ENCODE results near the gene ATP1A2.

Gene ATP1A2

DNA sequence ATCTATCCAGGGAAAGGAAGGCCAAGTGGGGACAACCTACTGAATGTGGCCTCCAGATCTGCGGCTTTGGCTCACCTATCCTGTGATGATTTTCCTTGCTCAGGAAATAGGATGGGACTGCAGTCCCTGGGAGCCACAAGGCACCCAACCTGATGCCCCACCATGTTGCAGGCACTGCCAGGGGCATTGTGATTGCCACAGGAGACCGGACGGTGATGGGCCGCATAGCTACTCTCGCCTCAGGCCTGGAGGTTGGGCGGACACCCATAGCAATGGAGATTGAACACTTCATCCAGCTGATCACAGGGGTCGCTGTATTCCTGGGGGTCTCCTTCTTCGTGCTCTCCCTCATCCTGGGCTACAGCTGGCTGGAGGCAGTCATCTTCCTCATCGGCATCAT, 11.8 kb downstream of the ATP1A2 start:
- DNase-seq = no peak

DNA sequence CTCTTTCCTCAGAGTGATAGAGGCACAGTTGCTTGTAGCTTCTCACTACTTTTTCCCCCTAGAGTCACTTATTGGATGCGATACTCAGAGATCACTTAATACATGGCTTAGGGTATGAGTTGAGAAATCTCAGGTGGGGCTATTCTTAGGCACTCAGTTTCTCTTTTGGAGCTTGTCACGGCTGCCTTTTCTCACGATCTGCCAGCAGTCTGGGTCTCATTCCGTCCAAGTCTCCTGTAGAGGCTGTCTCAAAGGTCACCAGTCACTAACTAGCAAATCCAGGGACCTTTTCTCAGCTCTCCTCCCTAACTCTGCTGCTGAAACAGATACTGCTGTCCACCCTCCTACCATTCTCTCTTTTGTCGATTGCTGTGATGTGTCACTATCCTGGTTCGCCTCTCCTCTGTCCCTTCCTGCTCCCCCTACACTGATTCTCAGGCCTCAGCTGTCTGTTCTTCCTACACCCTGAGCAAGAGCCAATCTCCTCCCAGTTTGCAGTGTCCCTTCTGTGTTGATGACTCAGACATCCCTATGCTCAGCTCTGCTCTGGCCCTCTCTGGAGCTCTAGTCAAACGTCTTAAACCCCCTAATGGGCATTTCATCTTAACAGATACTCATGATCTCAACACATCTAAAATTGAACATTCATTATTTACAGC, 12.4 kb downstream of the ATP1A2 start:
- no peak for DNase-seq

DNA sequence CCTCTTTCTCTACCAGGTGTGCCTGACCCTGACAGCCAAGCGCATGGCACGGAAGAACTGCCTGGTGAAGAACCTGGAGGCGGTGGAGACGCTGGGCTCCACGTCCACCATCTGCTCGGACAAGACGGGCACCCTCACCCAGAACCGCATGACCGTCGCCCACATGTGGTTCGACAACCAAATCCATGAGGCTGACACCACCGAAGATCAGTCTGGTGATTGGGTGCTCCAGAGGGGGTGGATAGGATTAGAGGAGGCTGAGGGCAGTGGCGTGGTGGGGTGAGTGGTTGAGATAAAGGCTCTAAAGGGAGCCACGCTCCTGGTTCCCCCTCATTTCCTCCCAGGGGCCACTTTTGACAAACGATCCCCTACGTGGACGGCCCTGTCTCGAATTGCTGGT, 13.1 kb downstream of the ATP1A2 start:
- no peak for DNase-seq

DNA sequence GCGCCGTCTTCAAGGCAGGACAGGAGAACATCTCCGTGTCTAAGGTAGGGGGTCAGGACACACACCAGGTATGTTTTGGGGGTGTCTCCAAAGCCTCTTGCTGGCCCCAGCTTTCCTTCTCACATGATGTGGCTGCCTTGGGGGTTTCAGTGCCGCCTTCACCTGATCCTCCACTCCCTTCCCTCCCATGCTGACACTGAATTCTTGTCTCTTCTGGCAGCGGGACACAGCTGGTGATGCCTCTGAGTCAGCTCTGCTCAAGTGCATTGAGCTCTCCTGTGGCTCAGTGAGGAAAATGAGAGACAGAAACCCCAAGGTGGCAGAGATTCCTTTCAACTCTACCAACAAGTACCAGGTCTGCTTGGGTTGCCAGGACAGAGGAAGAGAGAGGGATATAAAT, 13.5 kb downstream of the ATP1A2 start:
- no peak for DNase-seq

DNA sequence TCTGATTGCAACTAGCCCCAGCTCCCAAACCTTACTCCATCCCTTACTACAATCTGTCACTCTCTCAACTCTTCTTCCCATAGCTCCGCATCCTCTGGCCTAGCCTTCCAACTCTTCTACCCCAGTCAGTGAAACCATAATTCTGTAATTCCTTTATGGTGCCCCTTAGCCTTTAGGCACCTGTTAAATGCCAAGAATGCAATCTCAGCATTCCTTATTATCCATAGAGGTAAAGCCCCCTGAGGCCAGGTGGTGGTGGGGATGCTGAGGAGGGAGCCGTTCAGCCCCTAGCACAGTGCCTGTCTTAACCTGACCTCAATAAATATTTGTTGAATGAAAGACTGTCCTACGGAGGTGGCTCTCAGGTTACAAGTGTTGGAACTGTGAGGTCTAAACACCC, 14.0 kb downstream of the ATP1A2 start:
- DNase-seq = no peak

DNA sequence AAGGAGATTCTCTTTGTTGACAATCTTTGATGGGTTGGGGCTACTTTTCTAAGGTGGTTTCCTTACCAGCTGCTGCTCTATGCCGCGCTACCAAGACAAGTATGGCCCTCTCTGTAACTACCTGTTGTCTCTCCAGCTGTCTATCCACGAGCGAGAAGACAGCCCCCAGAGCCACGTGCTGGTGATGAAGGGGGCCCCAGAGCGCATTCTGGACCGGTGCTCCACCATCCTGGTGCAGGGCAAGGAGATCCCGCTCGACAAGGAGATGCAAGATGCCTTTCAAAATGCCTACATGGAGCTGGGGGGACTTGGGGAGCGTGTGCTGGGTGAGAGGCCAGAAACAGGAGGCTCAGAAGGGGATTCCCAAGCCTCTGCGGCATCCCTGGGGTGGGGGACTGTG, 14.4 kb downstream of the ATP1A2 start:
- DNase-seq = no peak

DNA sequence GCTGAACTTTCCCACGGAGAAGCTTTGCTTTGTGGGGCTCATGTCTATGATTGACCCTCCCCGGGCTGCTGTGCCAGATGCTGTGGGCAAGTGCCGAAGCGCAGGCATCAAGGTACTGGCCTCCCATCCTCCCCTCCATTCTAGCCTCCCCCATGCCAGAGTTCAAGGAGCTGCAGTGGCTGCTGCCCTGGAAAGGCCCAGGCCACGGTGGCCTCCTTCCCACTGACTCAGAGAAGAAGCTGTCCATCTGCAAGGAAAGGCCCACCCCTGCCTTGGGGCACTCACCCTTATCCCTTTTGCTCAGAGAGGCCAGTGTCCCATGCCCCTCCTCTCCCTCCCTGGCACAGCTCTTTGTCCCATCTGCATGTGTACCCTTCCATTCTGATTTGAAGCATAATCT, 14.9 kb downstream of the ATP1A2 start:
- DNase-seq = no peak

DNA sequence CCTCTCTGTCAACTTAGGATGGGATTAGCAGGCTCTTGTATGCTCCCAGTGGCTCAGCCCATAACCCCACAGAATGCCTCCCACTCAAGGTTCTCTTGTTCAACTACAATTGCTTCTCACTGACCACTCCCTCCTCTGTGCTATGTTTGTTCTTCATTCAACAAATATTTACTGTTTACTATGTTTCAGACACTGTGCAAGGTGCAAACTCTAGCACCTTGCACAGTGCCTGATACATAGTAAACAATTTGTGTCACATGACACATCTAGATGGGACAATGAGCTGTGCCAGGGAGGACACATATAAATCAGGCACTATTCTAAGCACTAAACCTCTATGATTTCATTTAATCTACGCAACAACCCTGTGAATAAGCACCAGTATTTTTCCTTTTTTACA, 15.4 kb downstream of the ATP1A2 start:
- no peak for DNase-seq

DNA sequence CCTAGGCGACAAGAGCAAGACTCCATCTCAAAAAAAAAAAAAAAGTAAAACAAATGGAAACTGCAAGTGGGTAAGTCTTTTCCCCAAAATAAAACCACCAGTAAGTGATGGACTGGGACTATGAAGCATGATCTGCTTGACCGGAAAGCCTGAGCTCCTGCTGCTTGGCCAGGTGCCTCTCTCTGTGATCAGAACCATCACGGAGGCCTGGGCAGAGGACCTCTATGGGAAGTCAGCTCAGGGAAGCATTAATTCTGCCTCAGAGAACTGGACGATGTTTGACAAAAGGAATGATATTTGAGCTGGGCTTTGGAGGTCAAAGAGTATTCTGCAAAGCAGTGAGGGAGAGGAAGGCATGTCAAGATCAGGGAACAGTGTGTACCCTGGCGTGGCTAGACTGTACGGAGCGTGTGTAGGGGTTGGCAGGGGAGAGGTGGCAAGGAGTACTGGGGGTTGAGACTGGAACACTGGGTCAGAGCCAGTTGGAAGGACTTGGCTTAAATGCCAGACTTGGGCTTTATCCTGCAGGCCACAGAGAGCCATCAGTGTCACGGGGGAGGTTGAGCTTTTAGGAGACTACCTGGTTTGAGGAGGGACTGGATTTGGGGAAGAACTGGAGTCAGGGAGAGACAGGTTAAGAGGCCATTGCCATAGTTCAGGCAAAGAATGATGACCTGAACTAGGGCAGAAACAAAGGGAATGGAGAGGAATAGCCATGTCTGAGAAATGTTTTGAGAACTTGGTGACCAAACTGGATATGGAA, 16.4 kb downstream of the ATP1A2 start:
- DNase-seq = no peak

DNA sequence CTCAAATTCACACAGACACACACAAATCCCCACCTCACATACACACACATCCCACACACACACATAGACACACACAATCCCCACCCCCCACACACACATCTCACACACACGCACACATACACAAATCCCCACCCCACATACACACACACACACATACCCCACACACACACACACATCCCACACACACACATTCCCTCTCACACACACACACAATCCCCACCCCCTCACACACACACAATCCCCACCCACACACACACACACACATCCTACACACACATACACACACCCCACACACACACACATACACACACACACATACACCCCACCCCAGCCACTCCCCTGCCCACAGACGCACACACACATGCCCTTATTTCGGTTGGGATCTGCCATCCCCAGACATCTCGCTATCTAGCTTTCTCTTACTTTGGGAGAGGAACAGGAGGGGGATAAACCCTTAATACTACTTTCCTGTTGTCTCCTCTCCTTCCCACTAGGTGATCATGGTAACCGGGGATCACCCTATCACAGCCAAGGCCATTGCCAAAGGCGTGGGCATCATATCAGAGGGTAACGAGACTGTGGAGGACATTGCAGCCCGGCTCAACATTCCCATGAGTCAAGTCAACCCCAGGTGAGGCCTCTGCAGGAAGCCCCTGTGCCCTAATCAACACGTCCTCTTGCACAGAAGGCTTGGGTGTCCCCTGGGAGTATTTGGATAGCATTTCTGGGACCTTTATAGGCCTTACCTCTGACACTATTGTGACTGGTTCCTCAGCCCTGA, 18.6 kb downstream of the ATP1A2 start:
- DNase-seq = no peak

DNA sequence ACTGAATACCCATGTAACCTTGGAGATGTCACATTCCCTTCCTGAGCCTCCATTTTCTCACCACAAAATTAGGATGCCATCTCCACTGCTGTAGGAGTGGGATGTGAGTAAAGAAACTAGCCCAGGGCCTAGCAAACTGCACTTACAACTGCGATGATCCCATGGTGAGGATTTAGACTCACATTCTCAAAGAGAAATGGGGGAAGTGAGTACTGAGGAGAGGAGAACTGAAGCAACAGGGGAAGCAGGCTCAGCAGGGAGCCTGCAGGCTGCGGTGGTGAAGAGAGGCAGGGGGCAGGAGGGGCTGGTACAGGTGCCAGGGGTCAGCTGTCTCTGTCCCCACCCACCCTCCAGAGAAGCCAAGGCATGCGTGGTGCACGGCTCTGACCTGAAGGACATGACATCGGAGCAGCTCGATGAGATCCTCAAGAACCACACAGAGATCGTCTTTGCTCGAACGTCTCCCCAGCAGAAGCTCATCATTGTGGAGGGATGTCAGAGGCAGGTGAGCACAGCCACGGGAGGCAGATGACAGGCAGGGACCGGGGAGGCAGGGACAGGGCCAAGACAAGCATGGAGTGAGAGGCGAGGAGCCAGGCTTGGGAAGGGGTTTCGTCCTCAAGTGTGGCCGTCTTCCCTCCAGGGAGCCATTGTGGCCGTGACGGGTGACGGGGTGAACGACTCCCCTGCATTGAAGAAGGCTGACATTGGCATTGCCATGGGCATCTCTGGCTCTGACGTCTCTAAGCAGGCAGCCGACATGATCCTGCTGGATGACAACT, 19.4 kb downstream of the ATP1A2 start:
- no peak for DNase-seq

DNA sequence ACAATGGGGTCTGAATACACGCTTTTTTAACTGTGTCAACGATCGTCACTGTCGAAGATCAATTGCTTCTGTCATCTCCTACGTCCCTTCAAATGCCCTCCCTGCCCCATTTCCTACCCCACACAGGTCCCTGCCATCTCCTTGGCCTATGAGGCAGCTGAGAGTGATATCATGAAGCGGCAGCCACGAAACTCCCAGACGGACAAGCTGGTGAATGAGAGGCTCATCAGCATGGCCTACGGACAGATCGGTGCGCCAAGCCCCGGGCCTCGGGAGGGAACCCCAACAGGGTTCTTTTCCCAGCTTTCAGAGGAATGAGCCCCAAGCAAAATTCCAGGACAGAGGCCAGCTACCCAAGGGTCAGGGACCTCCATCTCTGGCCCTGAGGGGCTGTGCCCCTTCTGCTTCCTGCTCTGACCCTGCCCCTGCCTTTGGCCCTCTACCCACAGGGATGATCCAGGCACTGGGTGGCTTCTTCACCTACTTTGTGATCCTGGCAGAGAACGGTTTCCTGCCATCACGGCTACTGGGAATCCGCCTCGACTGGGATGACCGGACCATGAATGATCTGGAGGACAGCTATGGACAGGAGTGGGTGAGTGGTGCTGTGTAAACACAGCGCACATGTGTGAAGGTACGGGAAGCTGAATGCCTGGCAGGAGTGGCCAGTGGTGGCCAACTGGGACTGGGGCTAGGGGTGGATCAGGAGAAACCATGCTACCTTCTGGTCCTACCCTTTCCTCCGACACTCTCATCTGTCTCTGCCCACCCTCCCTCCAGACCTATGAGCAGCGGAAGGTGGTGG, 20.8 kb downstream of the ATP1A2 start:
- DNase-seq = no peak

DNA sequence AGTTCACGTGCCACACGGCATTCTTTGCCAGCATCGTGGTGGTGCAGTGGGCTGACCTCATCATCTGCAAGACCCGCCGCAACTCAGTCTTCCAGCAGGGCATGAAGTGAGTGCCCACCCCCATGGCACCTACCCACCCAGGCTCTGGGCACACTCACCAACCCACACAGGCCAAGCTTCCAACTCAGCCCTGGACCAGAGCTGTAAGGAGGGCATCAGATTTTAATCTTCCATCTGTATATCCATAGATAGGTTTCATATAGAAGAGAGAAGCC, 21.3 kb downstream of the ATP1A2 start:
- no peak for DNase-seq

DNA sequence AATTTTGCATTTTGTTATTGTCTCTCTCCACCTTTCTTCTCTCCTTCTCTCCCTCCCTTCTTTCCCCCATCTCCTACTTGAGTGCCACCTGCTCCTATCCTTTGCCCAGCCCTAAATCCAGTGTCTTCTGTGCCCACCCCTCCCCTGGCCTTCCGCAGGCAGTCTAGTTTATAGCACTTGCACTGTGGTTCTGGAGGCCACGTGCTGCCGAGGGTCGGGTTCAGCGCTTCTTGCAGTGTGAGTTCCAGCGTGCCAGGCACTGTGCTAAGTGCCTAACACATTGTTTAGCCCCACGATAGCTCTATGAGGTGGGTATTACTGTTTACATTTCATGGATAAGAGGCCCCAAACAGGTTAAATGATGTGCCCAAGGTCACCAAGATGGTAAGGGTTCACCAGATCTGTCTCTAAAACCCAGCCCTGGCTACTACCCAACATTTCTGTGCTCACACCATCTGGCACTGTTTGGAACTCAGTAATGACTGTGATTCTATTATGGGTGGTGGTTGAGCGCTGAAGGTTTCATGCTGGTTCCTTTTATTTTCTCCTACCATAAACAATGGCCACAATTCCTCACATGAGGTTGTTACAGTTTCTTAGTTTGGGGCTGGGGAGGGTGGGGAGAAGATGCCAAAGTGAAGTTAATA, 21.8 kb downstream of the ATP1A2 start:
- DNase-seq = no peak

DNA sequence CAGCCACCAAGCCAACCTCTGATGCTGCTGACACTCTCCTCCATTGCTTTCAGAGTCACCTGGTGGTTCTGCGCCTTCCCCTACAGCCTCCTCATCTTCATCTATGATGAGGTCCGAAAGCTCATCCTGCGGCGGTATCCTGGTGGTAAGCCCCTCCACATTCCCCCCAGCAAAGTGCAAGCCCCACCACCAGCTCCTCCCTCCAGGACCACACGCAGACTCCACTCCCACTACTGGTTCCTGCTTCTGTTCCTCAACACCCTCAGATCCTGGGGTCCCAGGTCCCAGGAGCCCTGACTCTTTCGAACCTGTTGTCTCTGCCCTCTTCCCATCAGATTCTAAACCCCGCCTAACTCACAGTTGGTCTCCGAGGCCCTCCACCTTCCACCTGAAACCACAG, 24.3 kb downstream of the ATP1A2 start:
- DNase-seq = no peak

DNA sequence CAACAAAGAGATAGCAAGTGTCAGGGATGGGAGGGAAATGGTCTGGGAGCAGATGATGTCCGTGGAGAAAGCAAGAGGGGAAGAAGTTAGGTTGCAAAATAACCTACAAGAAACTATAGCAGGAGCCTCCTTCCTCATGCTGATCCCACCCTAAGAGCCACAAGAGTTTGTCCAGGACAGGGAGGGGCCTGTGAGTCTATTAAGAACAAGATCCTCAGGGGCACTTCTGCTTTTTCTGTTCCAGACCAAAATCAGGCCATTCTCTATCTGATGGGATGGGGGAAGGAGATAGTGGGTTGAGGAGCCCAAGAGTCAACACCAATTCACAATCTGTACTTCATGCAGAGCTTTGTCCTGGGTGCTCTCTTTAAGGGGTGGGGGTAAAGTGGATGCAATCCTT, 28.1 kb downstream of the ATP1A2 start:
- no peak for DNase-seq

DNA sequence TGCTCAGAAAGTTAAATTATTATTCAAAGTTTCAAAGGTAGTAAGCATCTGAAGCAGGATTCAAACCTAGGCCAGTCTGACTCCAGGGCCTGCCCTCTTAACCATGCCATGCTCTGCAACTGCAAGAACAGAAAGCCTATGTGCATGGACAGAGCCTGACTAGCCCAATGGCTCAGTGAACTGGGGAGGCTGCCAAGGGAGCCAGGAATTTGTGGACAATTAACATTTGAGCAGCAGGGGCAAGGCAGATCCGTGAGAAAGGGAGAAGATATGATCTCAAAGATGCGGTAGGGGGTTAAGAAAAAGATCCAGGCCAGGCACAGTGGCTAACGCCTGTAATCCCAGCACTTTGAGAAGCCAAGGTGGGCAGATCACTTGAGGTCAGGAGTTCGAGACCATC, 29.4 kb downstream of the ATP1A2 start:
- no peak for DNase-seq

DNA sequence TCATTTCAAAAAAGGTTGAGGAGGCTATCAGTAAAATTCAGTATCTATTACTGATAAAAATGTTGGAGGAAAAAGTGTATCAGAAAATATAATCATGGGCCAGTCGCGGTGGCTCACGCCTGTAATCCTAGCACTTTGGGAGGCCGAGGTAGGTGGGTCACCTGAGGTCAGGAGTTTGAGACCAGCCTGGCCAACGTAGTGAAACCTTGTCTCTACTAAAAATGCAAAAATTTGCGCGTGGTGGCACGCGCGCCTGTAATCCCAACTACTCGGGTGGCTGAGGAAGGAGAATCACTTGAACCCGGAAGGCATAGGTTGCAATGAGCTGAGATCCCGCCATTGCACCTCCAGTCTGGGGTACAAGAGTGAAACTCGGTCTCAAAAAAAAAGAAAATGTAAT, 30.5 kb downstream of the ATP1A2 start:
- DNase-seq = no peak

DNA sequence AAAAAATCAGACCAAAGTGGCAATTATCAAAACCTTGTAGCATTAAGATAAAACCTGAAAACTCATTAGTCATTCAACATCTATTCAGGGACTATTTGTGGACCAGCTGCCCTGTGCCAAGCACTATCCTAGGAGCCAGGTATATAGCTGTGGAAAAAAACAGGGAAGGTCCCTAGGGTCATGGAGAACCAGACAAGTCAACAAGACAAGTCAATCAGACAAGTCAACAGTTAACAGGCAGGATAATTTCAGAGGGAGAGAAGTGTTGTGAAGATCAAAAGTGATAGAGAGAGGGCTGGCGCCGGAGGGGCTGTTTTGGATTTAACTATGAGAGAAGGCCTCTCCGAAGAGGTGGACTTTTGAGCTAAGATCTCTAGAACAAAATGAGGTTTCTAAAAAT, 32.6 kb downstream of the ATP1A2 start:
- no peak for DNase-seq

DNA sequence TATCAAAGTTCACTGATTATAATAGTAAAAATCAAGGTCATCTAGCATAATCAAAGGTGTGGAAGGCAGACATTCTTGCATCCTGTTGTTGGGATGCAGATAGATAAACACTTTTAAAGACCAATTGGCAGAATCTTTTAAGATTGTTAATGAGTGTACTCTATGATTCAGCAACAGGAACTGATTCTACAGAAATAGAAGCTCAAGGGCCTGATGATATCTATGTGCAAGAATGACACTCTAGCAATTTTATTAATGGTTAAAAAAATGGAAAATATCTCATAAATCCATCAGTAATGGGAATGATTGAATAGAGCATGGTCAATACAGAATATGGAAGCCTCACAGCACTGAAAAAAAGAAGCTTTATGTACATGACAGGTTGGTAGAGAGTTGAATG, 33.7 kb downstream of the ATP1A2 start:
- DNase-seq = no peak

DNA sequence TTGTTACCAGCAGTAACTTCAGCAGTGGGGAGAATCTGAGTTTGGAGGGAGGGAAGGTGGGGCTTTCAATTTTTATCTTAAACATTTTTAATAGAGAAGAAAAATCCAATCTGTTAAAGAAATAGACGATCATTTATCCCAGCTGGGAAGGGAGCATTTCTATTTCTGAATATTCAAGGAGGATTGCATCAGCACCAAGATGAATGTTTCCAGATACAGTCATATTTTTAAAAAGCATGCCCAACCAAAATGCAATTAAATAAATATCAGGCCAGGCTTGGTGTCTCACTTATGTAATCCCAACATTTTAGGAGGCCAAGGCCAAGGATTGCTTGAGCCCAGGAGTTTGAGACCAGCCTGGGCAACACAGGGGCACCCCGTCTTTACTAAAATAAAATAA, 34.2 kb downstream of the ATP1A2 start:
- DNase-seq = no peak

DNA sequence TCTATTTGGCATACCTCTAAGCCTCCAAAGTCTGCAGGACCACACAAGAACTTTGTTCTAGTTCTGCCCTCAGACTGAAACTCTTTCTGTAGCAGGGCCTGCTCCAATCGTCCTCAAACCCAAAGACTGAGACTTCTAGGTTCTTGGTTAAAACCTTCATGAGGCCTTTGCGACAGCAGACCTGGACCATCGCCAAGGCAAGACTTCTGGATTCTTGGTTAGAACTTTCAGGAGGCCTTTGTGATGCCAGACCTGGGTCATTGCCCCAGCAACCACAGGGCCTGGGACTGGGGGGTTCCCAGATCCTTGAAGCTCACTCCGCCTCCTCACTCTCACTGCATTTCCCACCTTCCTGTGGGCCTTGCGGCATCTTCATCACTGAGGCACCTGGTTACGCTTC, 35.7 kb downstream of the ATP1A2 start, which contains the start of gene ATP1A4:
ATP1A4 (plus strand) TSS at position 301 of the 400 bp plus-strand sequence. CDS start 438 bp downstream, outside the sequence.
- DNase-seq = no peak
